Gastrocnemius medialis (tissue), 4 donors: ENCODE measurements around the gene NYAP1.

Experiments
- CTCF ChIP-seq, 5 experiments: fragments of 450-650 bp in 3 of 5; fragments of 200-600 bp in 2 of 5; sonication (generic) in 2 of 5; IDR thresholded peaks in 4 of 5; conservative IDR thresholded peaks in 1 of 5; 1 replicate in 4 of 5; 2 replicates in 1 of 5; pipeline ENCODE4 v1.5.1; 2016 to 2019; ENCODE audit warnings: antibody characterized with exemption in 5 of 5, mild to moderate bottlenecking in 3 of 5, moderate library complexity in 3 of 5
- POLR2A ChIP-seq, 2 donors: fragments of 450-650 bp; IDR thresholded peaks; one replicate each; pipeline ENCODE4 v1.6.1; 2017; ENCODE audit warnings: antibody characterized with exemption in 2 of 2, mild to moderate bottlenecking in 2 of 2, moderate library complexity in 2 of 2

GRCh38 chr7:100443096-100443840 is 40.5 kb upstream of the NYAP1 start:
- TF ChIP-seq CTCF (IDR thresholded peaks at IDR 0.05 in 4 of 5, conservative IDR thresholded peaks at IDR 0.05 in 1 of 5) (no peak), POLR2A (IDR thresholded peaks at IDR 0.05) (no peak)
